ENCODE data around the gene GEMIN2.

DNA sequence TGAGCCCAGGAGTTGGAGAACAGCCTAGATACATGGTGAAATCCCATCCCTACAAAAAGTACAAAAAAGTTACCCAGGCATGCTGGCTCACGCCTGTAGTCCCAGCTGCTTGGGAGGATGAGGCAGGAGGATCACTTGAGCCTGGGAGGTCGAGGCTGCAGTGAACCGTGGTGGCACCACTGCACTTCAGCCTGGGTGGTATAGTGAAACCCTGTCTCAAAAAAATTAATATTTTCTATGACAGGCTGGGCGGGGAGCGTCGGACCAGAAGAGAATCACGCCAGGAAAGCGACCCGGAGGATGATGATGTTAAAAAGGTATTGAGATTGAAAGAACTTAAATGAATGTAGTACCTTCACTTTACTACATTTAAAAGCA, 63.0 kb downstream of the GEMIN2 start:
- no peak for TF ChIP-seq POLR2A (IDR thresholded peaks at IDR 0.05)
- TF ChIP-seq, protein P1, sequence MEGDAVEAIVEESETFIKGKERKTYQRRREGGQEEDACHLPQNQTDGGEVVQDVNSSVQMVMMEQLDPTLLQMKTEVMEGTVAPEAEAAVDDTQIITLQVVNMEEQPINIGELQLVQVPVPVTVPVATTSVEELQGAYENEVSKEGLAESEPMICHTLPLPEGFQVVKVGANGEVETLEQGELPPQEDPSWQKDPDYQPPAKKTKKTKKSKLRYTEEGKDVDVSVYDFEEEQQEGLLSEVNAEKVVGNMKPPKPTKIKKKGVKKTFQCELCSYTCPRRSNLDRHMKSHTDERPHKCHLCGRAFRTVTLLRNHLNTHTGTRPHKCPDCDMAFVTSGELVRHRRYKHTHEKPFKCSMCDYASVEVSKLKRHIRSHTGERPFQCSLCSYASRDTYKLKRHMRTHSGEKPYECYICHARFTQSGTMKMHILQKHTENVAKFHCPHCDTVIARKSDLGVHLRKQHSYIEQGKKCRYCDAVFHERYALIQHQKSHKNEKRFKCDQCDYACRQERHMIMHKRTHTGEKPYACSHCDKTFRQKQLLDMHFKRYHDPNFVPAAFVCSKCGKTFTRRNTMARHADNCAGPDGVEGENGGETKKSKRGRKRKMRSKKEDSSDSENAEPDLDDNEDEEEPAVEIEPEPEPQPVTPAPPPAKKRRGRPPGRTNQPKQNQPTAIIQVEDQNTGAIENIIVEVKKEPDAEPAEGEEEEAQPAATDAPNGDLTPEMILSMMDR (IDR thresholded peaks at IDR 0.05), result no peak

All from heart left ventricle (tissue), 13 donors.